H1 (cell line): Measurements from ENCODE around the gene DTX3. TPM values are rescaled to one million over a fixed set of nuclear protein-coding genes. Genes with fewer than 3 reads are reported as not detected.
A peak's percentile ranks its signal among the peaks of the same experiment; 100 is the strongest.

Source experiments
- CTCF ChIA-PET: fragments of 300-600 bp; sonication (Branson Sonifier 250); formaldehyde crosslinking; loops from one replicate; lab custom pipeline; 2021; ENCODE audit not compliant: partially characterized antibody; lab: Charles Lee
- POLR2A ChIA-PET: fragments of 300-600 bp; sonication (Branson Sonifier 250); formaldehyde crosslinking; loops from one replicate; lab custom pipeline; 2021; ENCODE audit warnings: inconsistent platforms; ENCODE audit not compliant: partially characterized antibody; lab: Charles Lee
- DNase-seq, 2 experiments: peaks; one replicate each; pipeline versions ENCODE4 v3.0.0 to v3.0.0-alpha.2; 2010 to 2022; ENCODE audit warnings: low spot score in 2 of 2, low read depth in 1 of 2, mixed read lengths in 1 of 2
- FAIRE-seq: peaks from 2 replicates; lab custom pipeline; 2011; peaks lifted over from hg19 to GRCh38; lab: Jason Lieb, UNC
- H2AFZ ChIP-seq: 2 replicates; pipeline ENCODE4 v1.8.1; 2012; ENCODE audit warnings: low read length, inconsistent platforms
- H2AK5ac ChIP-seq: 2 replicates; pipeline ENCODE4 v1.6.1; 2013; ENCODE audit warnings: low read depth, low read length
- H2BK120ac ChIP-seq: replicated peaks from 2 replicates; pipeline ENCODE3; 2013; ENCODE audit warnings: low read depth, low read length, inconsistent platforms
- H2BK12ac ChIP-seq: 2 replicates; pipeline ENCODE4 v1.6.1; 2013; ENCODE audit warnings: low read depth, low read length
- H2BK15ac ChIP-seq: 2 replicates; pipeline ENCODE4 v1.6.1; 2013; ENCODE audit warnings: low read length
- H2BK20ac ChIP-seq: 2 replicates; pipeline ENCODE4 v1.6.1; 2013; ENCODE audit warnings: low read length
- H2BK5ac ChIP-seq: 2 replicates; pipeline ENCODE4 v1.6.1; 2013; ENCODE audit warnings: low read depth, low read length
- H3K14ac ChIP-seq: 2 replicates; pipeline ENCODE4 v1.6.1; 2013; ENCODE audit warnings: inconsistent platforms; ENCODE audit not compliant: insufficient read length
- H3K18ac ChIP-seq: 2 replicates; pipeline ENCODE4 v1.6.1; 2013; ENCODE audit warnings: low read length; ENCODE audit errors: extremely low read depth
- H3K23ac ChIP-seq: 2 replicates; pipeline ENCODE4 v1.6.1; 2013; ENCODE audit warnings: inconsistent platforms; ENCODE audit not compliant: insufficient read length
- H3K23me2 ChIP-seq: 2 replicates; pipeline ENCODE4 v1.6.1; 2013; ENCODE audit warnings: low read depth, low read length
- H3K27ac ChIP-seq: 2 replicates; pipeline ENCODE4 v1.6.1; 2011; ENCODE audit warnings: low read depth, low read length, inconsistent platforms
- H3K27me3 ChIP-seq, 4 experiments: replicated peaks in 1 of 4; 1 replicate in 1 of 4; 2 replicates in 3 of 4; pipeline versions ENCODE4 v1.6.1 to v1.8.1; 2011 to 2013; ENCODE audit warnings: low read length in 3 of 4, mild to moderate bottlenecking in 3 of 4, inconsistent platforms in 2 of 4, mixed read lengths in 2 of 4, moderate library complexity in 1 of 4; ENCODE audit not compliant: control insufficient read depth in 3 of 4, insufficient read depth in 3 of 4; ENCODE audit errors: extremely low read depth in 1 of 4
- H3K36me3 ChIP-seq, 4 experiments: 2 replicates each; pipeline versions ENCODE4 v1.6.1 to v1.8.1; 2011 to 2013; ENCODE audit warnings: mild to moderate bottlenecking in 4 of 4, low read length in 3 of 4, moderate library complexity in 2 of 4, control low read depth in 1 of 4, inconsistent platforms in 1 of 4; ENCODE audit not compliant: insufficient read depth in 4 of 4, control insufficient read depth in 2 of 4
- H3K4ac ChIP-seq: replicated peaks from 2 replicates; pipeline ENCODE3; 2013; ENCODE audit warnings: low read length, low read depth, mixed read lengths, inconsistent platforms; ENCODE audit not compliant: insufficient read length
- H3K4me1 ChIP-seq, 4 experiments: replicated peaks in 1 of 4; 1 replicate in 1 of 4; 2 replicates in 3 of 4; pipeline versions ENCODE4 v1.6.1 to v1.8.1; 2011 to 2013; ENCODE audit warnings: low read length in 3 of 4, inconsistent platforms in 2 of 4, mixed read lengths in 1 of 4; ENCODE audit not compliant: insufficient read depth in 4 of 4, control insufficient read depth in 3 of 4
- H3K4me2 ChIP-seq, 2 experiments: 2 replicates each; pipeline versions ENCODE4 v1.6.1 to v1.8.1; 2011 to 2013; ENCODE audit warnings: low read depth in 2 of 2, low read length in 2 of 2, control low read depth in 1 of 2, inconsistent platforms in 1 of 2, mild to moderate bottlenecking in 1 of 2; ENCODE audit not compliant: insufficient read depth in 1 of 2
- H3K4me3 ChIP-seq, 4 experiments: fragments of 200-600, 300-600 bp in 1 of 4; sonication (generic), shearing (Covaris generic), sonication (Bioruptor Twin) in 1 of 4; 2 replicates each; pipeline versions ENCODE4 v1.5.1 to v1.8.1; 2011 to 2016; ENCODE audit warnings: low read length in 4 of 4, low read depth in 3 of 4, control low read depth in 2 of 4, inconsistent platforms in 2 of 4, mild to moderate bottlenecking in 2 of 4, mixed read lengths in 1 of 4, moderate library complexity in 1 of 4; ENCODE audit not compliant: insufficient read depth in 2 of 4; ENCODE audit errors: extremely low read depth in 1 of 4
- H3K56ac ChIP-seq: replicated peaks from 2 replicates; pipeline ENCODE3; 2013; ENCODE audit warnings: low read depth, mild to moderate bottlenecking, mixed read lengths, low read length, inconsistent platforms; ENCODE audit not compliant: insufficient read length
- H3K79me1 ChIP-seq: 2 replicates; pipeline ENCODE4 v1.6.1; 2013; ENCODE audit warnings: low read depth, low read length, control low read depth
- H3K79me2 ChIP-seq, 2 experiments: 2 replicates each; pipeline versions ENCODE4 v1.6.1 to v1.8.1; 2012 to 2013; ENCODE audit warnings: low read length in 2 of 2, mild to moderate bottlenecking in 2 of 2, inconsistent platforms in 1 of 2; ENCODE audit not compliant: insufficient read depth in 2 of 2, control insufficient read depth in 1 of 2
- H3K9ac ChIP-seq, 4 experiments: replicated peaks in 1 of 4; 1 replicate in 1 of 4; 2 replicates in 3 of 4; pipeline versions ENCODE4 v1.6.1 to v1.8.1; 2011 to 2013; ENCODE audit warnings: low read depth in 3 of 4, low read length in 3 of 4, control low read depth in 2 of 4, mild to moderate bottlenecking in 2 of 4, moderate library complexity in 2 of 4, inconsistent platforms in 1 of 4; ENCODE audit errors: extremely low read depth in 1 of 4
- H3K9me3 ChIP-seq, 2 experiments: 2 replicates each; pipeline versions ENCODE4 v1.6.1 to v1.8.1; 2012 to 2013; ENCODE audit warnings: mild to moderate bottlenecking in 2 of 2, moderate library complexity in 2 of 2, control low read depth in 1 of 2, inconsistent platforms in 1 of 2, low read depth in 1 of 2, low read length in 1 of 2, mixed read lengths in 1 of 2; ENCODE audit not compliant: insufficient read depth in 2 of 2
- H4K20me1 ChIP-seq, 2 experiments: replicated peaks in 1 of 2; 2 replicates each; pipeline versions ENCODE3 to v1.8.1; 2011 to 2013; ENCODE audit warnings: inconsistent platforms in 2 of 2, low read length in 2 of 2, mild to moderate bottlenecking in 1 of 2; ENCODE audit not compliant: insufficient read depth in 2 of 2, control insufficient read depth in 1 of 2
- H4K5ac ChIP-seq: 2 replicates; pipeline ENCODE4 v1.6.1; 2013; ENCODE audit warnings: low read length, low read depth, mixed read lengths, inconsistent platforms; ENCODE audit not compliant: insufficient read length
- H4K8ac ChIP-seq: 2 replicates; pipeline ENCODE4 v1.8.0; 2013; ENCODE audit warnings: mild to moderate bottlenecking, moderate library complexity, low read length, inconsistent platforms; ENCODE audit not compliant: insufficient read depth; ENCODE audit errors: extremely low read depth
- H4K91ac ChIP-seq: replicated peaks from 2 replicates; pipeline ENCODE3; 2013; ENCODE audit warnings: low read length, mixed read lengths, inconsistent platforms; ENCODE audit not compliant: insufficient read length
- ASH2L ChIP-seq: fragments of 200-600, 300-600 bp; sonication (generic); IDR thresholded peaks from one replicate; pipeline ENCODE4 v1.7.1; 2017; ENCODE audit warnings: low read length
- CREB1 ChIP-seq: IDR thresholded peaks from 2 replicates; pipeline ENCODE4 v1.6.1; 2012; ENCODE audit warnings: inconsistent platforms
- EP300 ChIP-seq, 2 experiments: IDR thresholded peaks; 1 replicate in 1 of 2; 2 replicates in 1 of 2; pipeline ENCODE4 v1.6.1; 2011 to 2012; ENCODE audit warnings: low read depth in 2 of 2, low read length in 2 of 2, mild to moderate bottlenecking in 2 of 2, borderline replicate concordance in 1 of 2, inconsistent platforms in 1 of 2, moderate library complexity in 1 of 2
- RNF2 ChIP-seq: fragments of 200-900, 300-1000 bp; sonication (generic); IDR thresholded peaks from 2 replicates; pipeline ENCODE4 v1.7.1; 2016; ENCODE audit warnings: borderline replicate concordance, low read depth, mild to moderate bottlenecking, antibody characterized with exemption, low read length; ENCODE audit not compliant: poor library complexity, severe bottlenecking; ENCODE audit errors: missing control alignments
- TAF1 ChIP-seq: IDR thresholded peaks from 2 replicates; pipeline ENCODE4 v1.6.1; 2011; ENCODE audit warnings: mild to moderate bottlenecking, low read depth, low read length
- WGBS, 2 experiments: shearing (Covaris generic) in 1 of 2; methylation state at CpG; one replicate each; pipeline versions ENCODE4 v1.1.6 to v1.1.7; 2013 to 2015; ENCODE audit warnings: low lambda C conversion rate in 2 of 2, mixed read lengths in 2 of 2, inconsistent platforms in 1 of 2, low coverage in 1 of 2, missing lambda C conversion rate in 1 of 2; ENCODE audit not compliant: insufficient replicate concordance in 2 of 2, insufficient coverage in 1 of 2, insufficient read length in 1 of 2; ENCODE audit errors: extremely low coverage in 1 of 2, missing lambda C conversion rate in 1 of 2; 5-methylcytosine and 5-hydroxymethylcytosine counted together
- polyA plus RNA-seq, 7 experiments: library from polyadenylated mRNA; depleted of rRNA in 3 of 7; stranded (reverse) in 5 of 7; unstranded in 2 of 7; fragments of >200 nt in 5 of 7; fragments of 200-250 nt in 2 of 7; gene quantifications; 1 replicate in 5 of 7; 2 replicates in 1 of 7; 4 replicates in 1 of 7; pipeline versions ENCODE4 v1.2.1 to v1.2.3, GENCODE V29; 2011 to 2013; ENCODE audit warnings: missing spikeins in 2 of 7, mixed read lengths in 2 of 7
- total RNA-seq: library from RNA; stranded (reverse); fragmentation: NEBNext Ultra II Directional; extraction: Animal tissue kit (Norgen Biotek cat#: 25700); gene quantifications from 2 replicates; pipeline ENCODE4 v1.2.1, GENCODE V29; 2021
- TF ChIP-seq, protein P1 (sequence below), 3 experiments: IDR thresholded peaks; 1 replicate in 2 of 3; 2 replicates in 1 of 3; pipeline versions ENCODE4 v1.5.1 to v1.6.1; 2011; ENCODE audit warnings: low read length in 3 of 3, mild to moderate bottlenecking in 3 of 3, inconsistent platforms in 2 of 3, low read depth in 1 of 3, moderate library complexity in 1 of 3; ENCODE audit not compliant: insufficient read depth in 1 of 3; ENCODE audit errors: control extremely low read depth in 1 of 3

Gene DTX3
- total and polyA plus RNA-seq, 2 of the 8 experiments (the other 6 are each of a cell fraction or from before 2014, with no cell fraction given), result 41.8 to 92.5 TPM

DNA sequence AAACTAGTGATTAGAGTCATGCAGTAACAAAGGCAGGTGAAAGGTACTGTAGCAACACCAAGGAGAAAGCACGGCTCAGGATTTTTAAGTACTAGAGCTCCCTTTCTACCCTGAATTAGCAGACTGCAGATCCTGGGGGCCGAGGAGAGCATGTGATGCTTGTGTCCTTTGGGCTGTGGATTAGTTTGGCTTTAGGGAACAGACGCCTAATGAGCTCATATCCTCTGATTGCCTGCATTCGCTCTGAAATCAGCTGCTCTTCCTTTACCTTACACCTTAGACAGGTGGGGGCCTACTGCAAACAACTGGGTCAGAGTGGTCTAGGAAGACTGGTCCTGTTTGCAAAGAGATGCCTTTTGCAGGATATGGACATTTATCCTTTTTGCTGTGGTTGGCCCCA lies 11.4 kb upstream of the DTX3 start:
- Histone ChIP-seq H2BK15ac (no peak overlapping the region), H3K79me1 (0 out of 2 replicates have a peak, but pooled peaks cover 3% of the 10 kb centered on the region), H4K8ac (no peak overlapping the region), H3K18ac (no peak overlapping the region), H3K36me3 (peaks cover 0 to 8% (median 3%) of the 10 kb centered on the region in 4 experiments; a peak in 2 of 8 replicates), H3K23ac (no peak overlapping the region), H3K4me3 (no peak overlapping the region; a peak in 1 of 8 replicates), H2BK120ac (no peak overlapping the region), H4K20me1 (peaks cover 2 to 4% of the 10 kb centered on the region in 2 experiments), H4K91ac (no peak overlapping the region), H2BK5ac (no peak overlapping the region), H3K9me3 (no peaks in the 10 kb centered on the region), H3K27ac (no peak overlapping the region), H2BK12ac (no peak overlapping the region), H2AK5ac (no peak overlapping the region), H2BK20ac (no peak overlapping the region), H3K27me3 (no peaks in the 10 kb centered on the region), H3K4me1 (peaks cover 2 to 7% (median 3%) of the 10 kb centered on the region in 4 experiments; a peak in 6 of 7 replicates), H3K4ac (no peak overlapping the region), H3K23me2 (peaks cover 15% of the 10 kb centered on the region; the same call in 1 of the 2 replicates), H4K5ac (no peak overlapping the region), H3K9ac (no peak overlapping the region), H2AFZ (no peak overlapping the region), H3K14ac (no peak overlapping the region), H3K4me2 (peak overlapping the region in 1 of 2 experiments; percentile 83; a peak in 2 of 4 replicates), H3K56ac (no peak overlapping the region), H3K79me2 (peaks cover 5 to 20% of the 10 kb centered on the region in 2 experiments; a peak in 3 of 4 replicates)
- ChIA-PET POLR2A (interaction anchor here (0.7 to 6.2 kb wide), 7 partner anchors 10 to 326 kb away, joined by 3 to 60 read pairs (median 3); partner anchors contain the start of genes DTX3, EEF1AKMT3, METTL1 and TSPAN31), CTCF (interaction anchor here (0.8 to 6.1 kb wide), 9 partner anchors 11 to 127 kb away, joined by 4 to 40 read pairs (median 5); partner anchors contain the start of genes DTX3 and OS9)
- TF ChIP-seq, protein P1, sequence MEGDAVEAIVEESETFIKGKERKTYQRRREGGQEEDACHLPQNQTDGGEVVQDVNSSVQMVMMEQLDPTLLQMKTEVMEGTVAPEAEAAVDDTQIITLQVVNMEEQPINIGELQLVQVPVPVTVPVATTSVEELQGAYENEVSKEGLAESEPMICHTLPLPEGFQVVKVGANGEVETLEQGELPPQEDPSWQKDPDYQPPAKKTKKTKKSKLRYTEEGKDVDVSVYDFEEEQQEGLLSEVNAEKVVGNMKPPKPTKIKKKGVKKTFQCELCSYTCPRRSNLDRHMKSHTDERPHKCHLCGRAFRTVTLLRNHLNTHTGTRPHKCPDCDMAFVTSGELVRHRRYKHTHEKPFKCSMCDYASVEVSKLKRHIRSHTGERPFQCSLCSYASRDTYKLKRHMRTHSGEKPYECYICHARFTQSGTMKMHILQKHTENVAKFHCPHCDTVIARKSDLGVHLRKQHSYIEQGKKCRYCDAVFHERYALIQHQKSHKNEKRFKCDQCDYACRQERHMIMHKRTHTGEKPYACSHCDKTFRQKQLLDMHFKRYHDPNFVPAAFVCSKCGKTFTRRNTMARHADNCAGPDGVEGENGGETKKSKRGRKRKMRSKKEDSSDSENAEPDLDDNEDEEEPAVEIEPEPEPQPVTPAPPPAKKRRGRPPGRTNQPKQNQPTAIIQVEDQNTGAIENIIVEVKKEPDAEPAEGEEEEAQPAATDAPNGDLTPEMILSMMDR (IDR thresholded peaks at IDR 0.05; ENCODE audit: control extremely low read depth in 1 of 3, insufficient read depth in 1 of 3, low read depth in 1 of 3, low read length in 3 of 3), result no peak
- TF ChIP-seq RNF2, result no peak
- TF ChIP-seq CREB1, result no peak
- no peak for TF ChIP-seq EP300 (IDR thresholded peaks at IDR 0.05; ENCODE audit: borderline replicate concordance in 1 of 2, low read depth in 2 of 2, low read length in 2 of 2)
- TF ChIP-seq TAF1, result no peak
- no peak for TF ChIP-seq ASH2L
- WGBS, 2 experiments, result 84% methylated on average over 4 of the region's 4 CpGs; no CpG with 5 or more reads in 1 of the 2 experiments
- FAIRE-seq (no peak), DNase-seq (no peak)
